GM12865 (cell line): ENCODE measurements around the gene SLC10A6.

ENCODE experiments used
- DNase-seq: peaks from one replicate; pipeline ENCODE4 v3.0.0; 2010; ENCODE audit warnings: low read depth
- H3K4me3 ChIP-seq: 2 replicates; pipeline ENCODE4 v1.5.1; 2011; ENCODE audit warnings: mild to moderate bottlenecking, low read depth, low read length, control low read depth
- TF ChIP-seq, protein P1 (sequence below): IDR thresholded peaks from 2 replicates; pipeline ENCODE4 v1.5.1; 2011; ENCODE audit warnings: low read length, control low read depth, low read depth, inconsistent platforms; ENCODE audit not compliant: insufficient read depth; ENCODE audit errors: missing control alignments

Gene SLC10A6

DNA sequence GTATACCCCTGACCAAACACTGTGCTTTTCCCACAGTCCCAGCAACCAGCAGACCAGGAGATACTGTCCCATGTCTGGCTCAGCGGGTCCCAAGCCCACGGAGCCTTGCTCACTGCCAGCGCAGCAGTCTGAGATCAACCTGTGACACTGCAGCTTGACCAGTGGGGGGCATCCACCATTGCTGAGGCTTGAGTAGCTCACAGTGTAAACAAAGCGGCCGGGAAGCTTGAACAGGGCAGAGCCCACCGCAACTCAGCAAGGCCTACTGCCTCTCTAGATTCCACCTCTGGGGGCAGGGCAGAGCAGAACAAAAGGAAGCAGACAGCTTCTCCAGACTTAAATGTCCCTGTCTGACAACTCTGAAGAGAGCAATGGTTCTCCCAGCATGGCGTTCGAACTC, 58.1 kb downstream of the SLC10A6 start:
- H3K4me3 ChIP-seq = no peak overlapping the region
- DNase-seq = no peak
- TF ChIP-seq, protein P1, sequence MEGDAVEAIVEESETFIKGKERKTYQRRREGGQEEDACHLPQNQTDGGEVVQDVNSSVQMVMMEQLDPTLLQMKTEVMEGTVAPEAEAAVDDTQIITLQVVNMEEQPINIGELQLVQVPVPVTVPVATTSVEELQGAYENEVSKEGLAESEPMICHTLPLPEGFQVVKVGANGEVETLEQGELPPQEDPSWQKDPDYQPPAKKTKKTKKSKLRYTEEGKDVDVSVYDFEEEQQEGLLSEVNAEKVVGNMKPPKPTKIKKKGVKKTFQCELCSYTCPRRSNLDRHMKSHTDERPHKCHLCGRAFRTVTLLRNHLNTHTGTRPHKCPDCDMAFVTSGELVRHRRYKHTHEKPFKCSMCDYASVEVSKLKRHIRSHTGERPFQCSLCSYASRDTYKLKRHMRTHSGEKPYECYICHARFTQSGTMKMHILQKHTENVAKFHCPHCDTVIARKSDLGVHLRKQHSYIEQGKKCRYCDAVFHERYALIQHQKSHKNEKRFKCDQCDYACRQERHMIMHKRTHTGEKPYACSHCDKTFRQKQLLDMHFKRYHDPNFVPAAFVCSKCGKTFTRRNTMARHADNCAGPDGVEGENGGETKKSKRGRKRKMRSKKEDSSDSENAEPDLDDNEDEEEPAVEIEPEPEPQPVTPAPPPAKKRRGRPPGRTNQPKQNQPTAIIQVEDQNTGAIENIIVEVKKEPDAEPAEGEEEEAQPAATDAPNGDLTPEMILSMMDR = no peak

DNA sequence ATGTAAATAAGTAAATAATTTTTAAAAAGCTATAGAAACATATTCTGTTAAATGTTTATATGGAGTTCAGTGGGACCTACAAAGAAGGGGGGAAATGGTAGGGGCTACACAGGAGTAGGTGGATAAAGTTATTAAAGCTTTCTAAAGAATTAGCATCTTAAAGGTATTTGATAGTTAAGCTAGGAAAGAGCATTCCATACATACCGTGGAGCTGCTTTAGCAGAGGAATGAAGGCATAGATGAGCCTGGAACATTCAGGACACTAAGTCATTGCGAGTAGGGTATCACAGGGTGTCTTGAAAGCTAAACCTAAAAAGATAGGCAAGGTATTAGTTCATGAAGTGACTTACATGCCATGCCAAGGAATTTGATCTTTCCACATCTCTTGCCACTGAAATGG, 60.4 kb downstream of the SLC10A6 start:
- TF ChIP-seq, protein P1 = no peak
- no peak overlapping the region for H3K4me3 ChIP-seq
- DNase-seq = no peak

DNA sequence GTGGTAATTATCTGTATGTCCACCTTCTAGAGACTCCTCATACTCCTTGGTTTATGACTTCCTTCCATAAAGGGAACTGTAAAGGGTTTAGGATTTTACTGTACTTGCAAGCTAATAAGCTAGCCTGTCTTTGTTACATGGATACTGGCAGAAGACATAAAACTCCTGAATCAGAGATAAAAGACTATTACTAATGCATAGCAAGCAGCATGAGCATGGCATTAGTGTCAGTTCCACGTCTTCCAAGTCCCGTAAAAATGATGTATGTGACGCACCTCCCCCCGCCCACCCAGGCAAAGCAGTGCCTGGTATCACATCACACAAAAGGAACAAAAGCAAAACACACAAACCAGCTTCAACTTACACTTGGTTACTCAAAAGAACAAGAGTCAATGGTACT, 71.0 kb downstream of the SLC10A6 start:
- TF ChIP-seq, protein P1 = no peak
- DNase-seq = no peak

DNA sequence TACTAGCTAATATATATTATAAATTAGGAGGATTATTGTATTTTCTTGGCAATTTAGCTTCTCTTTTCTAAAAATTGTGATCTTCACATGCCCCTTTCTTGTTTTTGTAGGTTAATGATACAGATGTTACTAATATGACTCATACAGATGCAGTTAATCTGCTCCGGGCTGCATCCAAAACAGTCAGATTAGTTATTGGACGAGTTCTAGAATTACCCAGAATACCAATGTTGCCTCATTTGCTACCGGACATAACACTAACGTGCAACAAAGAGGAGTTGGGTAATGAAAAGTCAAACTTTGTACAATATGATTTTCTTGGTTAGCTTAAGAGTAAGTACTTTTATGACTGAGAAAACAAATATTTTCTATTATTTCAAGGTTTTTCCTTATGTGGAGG, 74.1 kb downstream of the SLC10A6 start:
- TF ChIP-seq, protein P1 = no peak
- no peak overlapping the region for H3K4me3 ChIP-seq
- no peak for DNase-seq

More for the DNA sequence above, 71.0 kb downstream of the SLC10A6 start:
- H3K4me3 ChIP-seq = no peak overlapping the region
